ENCODE results near the gene RNF220.
"Not testable (repeated sequence)": the region's sequence is repeated elsewhere in the genome, so short reads cannot be mapped to it uniquely, and the experiment has no call there.

RNF220 gene

GRCh38 chr1:44678626-44679025, 273.6 kb downstream of the RNF220 start:
- DNase-seq (ENCODE audit: low read depth in 2 of 2), result no peak

DNA sequence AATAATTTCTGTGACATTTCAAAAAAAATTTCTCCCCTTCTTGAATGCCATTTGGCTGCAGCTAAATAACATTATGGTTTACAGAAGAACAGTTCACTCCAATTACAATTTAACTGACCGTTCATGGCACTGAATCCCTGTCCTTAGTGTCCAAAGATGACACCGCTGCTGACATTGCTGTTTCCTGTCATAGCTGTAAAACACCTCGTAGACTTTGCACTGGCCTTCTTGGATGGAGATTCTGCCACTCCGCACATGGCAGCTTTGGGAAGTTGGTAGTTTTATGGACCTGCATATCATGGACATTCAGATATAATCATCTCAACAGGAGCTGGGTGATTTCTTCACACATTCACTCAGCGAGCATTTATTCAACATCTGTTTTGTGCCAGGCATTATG, 274.4 kb downstream of the RNF220 start:
- DNase-seq (ENCODE audit: low read depth in 2 of 2), result no peak

- DNase-seq (ENCODE audit: low read depth in 2 of 2), result no peak
Measured at GRCh38 chr1:44681905-44682882, 277.1 kb downstream of the RNF220 start.

GRCh38 chr1:44682883-44683265, 277.8 kb downstream of the RNF220 start:
- no peak for DNase-seq (ENCODE audit: low read depth in 2 of 2)

DNA sequence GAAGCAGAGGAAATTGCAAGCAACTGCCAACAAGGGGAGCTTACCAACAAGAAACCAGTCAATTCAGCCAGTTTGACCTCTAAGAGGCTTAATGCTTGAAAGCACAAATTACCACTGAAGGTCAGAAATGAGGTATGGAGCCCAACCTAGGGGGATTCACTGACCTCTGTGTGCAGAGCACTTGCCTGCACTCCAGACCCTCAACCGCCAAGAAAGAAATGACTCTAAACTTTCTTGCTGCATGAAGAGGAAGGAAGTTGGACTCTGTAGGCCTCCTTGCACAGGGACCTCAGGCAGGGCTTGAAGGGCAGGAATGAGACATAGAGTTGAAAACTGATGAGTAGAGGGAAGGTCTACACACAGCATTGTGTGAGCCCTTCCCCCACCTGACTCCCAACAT, 279.5 kb downstream of the RNF220 start:
- no peak for DNase-seq (ENCODE audit: low read depth in 2 of 2)

DNA sequence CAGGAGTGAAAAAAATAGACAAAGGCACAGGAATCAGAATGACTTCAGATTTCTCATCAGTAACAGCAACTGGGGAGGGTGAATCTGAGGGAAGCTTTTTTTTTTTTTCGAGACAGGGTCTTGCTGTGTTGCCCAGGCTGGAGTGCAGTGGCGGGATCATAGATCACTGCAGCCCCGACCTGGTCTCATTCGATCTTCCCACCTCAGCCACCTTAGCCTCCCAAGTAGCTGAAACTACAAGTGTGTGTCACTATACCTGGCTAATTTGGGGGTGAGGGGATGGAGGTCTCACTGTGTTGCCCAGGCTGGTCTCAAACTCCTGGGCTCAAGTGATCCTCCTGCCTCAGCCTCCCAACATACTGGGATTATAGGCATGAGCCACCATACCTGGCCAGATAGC, 280.2 kb downstream of the RNF220 start:
- no peak for DNase-seq (ENCODE audit: low read depth in 2 of 2)

- no peak for DNase-seq (ENCODE audit: low read depth in 2 of 2)
Measured at GRCh38 chr1:44685881-44686280, 280.8 kb downstream of the RNF220 start.

DNA sequence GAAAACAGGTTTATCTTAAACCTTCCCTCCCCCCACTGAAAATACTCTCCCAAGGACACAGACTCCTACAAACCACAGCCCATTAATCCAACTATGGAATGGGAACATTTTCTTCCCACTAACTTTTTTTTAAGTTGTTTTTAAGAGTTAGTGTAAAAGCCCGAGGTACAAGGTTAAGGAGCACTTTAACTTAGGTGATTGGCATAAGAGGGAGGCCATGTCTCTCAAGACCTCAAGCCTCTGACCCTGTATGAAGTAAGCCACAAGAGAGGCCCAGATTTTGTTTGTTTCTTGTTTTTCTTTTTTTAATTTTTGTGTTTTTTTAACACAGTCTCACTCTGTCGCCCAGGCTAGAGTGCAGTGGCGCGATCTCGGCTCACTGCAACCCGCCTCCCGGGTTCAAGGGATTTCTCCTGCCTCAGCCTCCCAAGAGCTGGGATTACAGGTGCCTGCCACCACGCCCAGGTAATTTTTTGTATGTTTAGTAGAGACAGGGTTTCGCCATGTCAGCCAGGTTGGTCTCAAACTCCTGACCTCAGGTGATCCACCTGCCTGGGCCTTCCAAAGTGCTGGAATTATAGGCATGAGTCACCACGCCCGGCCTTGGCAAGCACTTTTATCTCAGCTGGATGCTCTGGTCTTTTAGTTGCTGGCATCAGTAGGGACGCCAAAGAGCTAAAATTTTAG, 283.8 kb downstream of the RNF220 start:
- DNase-seq (ENCODE audit: low read depth in 2 of 2), result no peak

DNA sequence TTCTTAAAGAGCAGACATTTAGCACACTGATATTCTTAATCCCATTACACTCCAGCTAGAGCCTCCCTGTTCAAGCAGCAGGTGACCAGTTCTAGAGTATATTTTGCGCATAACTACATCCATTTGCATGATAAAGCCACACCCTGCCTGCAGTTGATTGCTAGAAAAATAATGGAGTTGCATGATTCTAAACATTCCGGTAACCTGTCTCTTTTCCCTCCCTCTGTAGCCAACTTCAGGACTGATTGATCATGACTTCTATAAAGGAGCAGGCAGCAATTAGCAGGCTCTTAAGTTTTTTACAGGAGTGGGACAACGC, 284.4 kb downstream of the RNF220 start:
- no peak for DNase-seq (ENCODE audit: low read depth in 2 of 2)

GRCh38 chr1:44693159-44693558, 288.1 kb downstream of the RNF220 start:
- DNase-seq (ENCODE audit: low read depth in 2 of 2), result no peak

DNA sequence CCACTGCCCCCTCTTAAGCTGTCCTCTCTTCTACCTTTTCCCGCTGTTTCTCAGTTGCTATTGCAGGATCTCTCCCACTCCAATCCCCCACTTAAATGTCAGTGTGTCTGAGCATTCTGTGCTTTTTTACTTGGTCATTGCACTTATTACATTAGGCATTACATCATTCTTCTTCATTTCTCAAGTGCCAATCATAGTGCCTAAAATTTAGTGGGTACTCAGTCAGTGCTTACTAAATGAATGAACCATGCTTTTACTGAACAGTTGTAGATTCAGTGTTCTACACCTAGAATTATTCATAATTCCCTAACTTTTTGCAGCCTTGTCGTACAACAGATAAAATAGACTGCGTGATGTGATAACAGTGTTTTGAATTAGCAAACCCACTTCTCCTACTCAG, 288.8 kb downstream of the RNF220 start:
- no peak for DNase-seq (ENCODE audit: low read depth in 2 of 2)

DNA sequence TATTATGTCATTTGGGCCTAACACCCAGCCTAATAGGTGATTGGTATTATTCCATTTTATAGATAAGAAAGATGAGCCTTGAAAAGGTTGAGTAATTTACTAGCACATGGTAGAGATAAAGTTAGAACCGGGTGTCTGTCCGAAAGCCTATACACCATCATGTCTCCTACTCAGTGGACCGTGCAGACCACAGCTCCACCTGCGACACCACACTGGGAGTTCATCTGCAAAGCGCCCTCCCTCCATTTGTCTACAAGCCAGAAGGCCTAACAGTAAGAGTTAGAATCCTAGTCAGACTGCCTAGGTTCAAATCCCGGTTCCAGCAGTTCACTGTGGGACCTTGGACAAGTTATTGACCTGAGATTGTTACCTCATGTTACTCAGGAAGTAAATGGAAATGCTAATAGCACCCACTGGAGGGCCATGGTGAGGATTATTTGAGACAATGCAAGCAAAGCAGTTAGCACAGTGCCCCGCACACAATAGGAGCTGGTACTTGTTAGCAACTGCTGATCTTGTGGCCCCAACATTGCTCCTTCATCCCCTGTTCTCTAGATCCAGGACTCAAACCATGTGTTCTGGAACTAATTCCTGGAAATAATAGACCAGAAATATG, 289.9 kb downstream of the RNF220 start:
- DNase-seq (ENCODE audit: low read depth in 2 of 2), result no peak

GRCh38 chr1:44695671-44696070, 290.6 kb downstream of the RNF220 start:
- DNase-seq (ENCODE audit: low read depth in 2 of 2), result no peak

GRCh38 chr1:44696101-44696500, 291.0 kb downstream of the RNF220 start:
- no peak for DNase-seq (ENCODE audit: low read depth in 2 of 2)

GRCh38 chr1:44696789-44697345, 291.8 kb downstream of the RNF220 start:
- no peak for DNase-seq (ENCODE audit: low read depth in 2 of 2)

DNA sequence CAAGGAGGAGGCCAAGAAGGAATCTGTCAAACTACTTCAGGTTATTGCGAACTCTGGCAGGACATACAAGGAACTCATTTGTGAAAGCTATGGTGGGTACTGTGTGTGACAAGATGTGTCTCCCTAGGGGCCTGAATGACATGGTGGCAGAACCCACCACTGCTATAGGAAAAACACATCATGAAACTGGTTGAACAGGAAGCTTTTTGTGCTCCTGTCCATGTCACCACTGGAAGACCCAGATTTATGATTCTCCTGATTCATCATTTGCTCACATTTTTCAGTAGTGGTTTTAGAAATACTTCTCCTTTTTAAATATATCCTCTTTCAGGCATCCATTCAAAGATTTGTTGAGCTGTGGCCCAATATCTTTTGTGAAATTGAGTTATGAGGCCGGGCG, 293.1 kb downstream of the RNF220 start:
- no peak for DNase-seq (ENCODE audit: low read depth in 2 of 2)

DNA sequence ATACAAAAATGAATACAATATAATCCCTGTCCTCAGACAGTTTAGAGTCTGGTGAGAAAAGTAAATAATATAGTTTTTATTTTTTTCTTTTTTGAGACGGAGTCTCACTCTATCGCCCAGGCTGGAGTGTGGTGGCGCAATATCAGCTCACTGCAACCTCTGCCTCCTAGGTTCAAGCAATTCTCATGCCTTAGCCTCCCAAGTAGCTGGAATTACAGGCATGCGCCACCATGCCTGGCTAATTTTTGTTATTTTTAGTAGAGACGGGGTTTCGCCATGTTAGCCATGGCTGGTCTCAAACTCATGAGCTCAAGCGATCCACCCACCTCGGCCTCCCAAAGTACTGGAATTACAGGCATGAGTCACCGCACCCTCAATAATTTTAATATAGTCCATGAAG, 294.3 kb downstream of the RNF220 start:
- DNase-seq (ENCODE audit: low read depth in 2 of 2), result not testable (repeated sequence)

- DNase-seq (ENCODE audit: low read depth in 2 of 2), result no peak
Measured at GRCh38 chr1:44700573-44700972, 295.5 kb downstream of the RNF220 start.

DNA sequence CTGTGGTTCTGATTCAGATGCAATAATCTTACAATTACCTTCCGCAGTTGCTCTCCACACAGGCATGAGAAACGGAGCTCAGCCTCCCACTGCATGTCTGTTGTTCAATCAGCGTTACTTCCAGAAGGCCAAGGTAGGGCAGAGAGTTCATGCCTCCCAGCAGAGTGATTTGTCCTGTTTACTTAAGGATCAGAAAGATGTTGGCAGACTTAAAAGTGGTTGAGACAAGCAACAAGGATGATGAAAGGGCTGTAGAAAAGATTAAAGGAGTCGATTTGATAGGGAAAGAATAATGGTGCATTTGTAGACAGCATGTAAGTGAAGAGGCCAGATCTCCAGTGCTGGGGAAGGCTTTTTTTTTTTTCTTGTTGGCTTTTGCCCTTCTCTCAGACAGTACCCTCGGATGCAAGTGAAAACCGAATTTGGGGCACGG, 296.1 kb downstream of the RNF220 start:
- DNase-seq (ENCODE audit: low read depth in 2 of 2), result no peak
